Vagina (tissue), 2 donors: ENCODE data around the gene PRRT2.

Experiments
- CTCF ChIP-seq, 3 experiments: fragments of 450-650 bp in 2 of 3; fragments of 200-600 bp in 1 of 3; sonication (generic) in 1 of 3; IDR thresholded peaks; one replicate each; pipeline ENCODE4 v1.5.1; 2017 to 2019; ENCODE audit warnings: antibody characterized with exemption in 3 of 3, mild to moderate bottlenecking in 2 of 3, moderate library complexity in 2 of 3
- POLR2AphosphoS5 ChIP-seq, 2 donors: sonication (generic); formaldehyde crosslinking; IDR thresholded peaks; one replicate each; pipeline ENCODE4 v1.9.0; 2017; ENCODE audit warnings: antibody characterized with exemption in 2 of 2, mild to moderate bottlenecking in 2 of 2, low read depth in 1 of 2; ENCODE audit not compliant: insufficient read depth in 1 of 2

GRCh38 chr16:29789775-29790182, 22.2 kb upstream of the PRRT2 start:
- TF ChIP-seq CTCF (IDR thresholded peaks at IDR 0.05), result no peak
- TF ChIP-seq POLR2AphosphoS5 (IDR thresholded peaks at IDR 0.05; ENCODE audit: insufficient read depth in 1 of 2, low read depth in 1 of 2), result no peak
